GM21381 (cell line): ENCODE results near the gene ZCCHC18.
"Not testable (repeated sequence)": the region's sequence is repeated elsewhere in the genome, so short reads cannot be mapped to it uniquely, and the experiment has no call there.

Source experiments
- ATAC-seq: cut with Tn5 transposase; IDR thresholded peaks from one replicate; pipeline ENCODE4 v1.9.1; 2021; ENCODE audit warnings: mild to moderate bottlenecking, moderate library complexity; ENCODE audit not compliant: unreplicated experiment

ZCCHC18 gene

DNA sequence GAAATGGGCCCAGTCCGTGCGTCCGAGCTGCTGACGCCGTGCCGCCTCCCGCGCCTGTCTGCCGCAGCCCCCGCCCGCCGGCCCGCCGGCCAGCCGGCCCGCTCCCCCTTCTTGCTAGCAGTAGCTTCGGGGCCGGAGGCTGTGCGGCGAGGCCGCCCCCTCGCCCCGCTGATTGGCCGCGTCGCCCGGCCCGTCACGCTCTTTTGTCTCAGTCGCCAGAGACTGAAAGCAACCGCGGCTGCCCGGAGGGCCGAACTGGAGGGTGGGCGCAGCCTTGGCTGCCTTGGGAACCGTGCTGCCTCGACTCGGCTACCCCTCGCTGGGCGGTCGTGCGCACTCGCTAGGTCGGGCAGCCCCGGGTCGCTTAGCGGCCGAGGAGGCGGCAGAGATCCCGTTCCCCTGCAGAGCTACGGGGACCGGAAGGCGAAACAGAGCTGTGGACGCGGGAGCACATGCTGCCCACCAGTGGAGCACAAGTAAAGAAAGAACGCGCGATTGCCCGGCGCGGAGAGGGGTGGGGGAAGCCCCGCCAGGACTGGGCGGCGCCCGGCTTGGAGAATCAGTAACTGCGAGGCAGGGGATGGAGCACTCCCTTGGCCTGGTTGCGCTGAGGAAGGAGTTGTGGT is at the start of gene ZCCHC18:
ZCCHC18 (plus strand) TSS at position 198 of the 626 bp plus-strand sequence. CDS start 1,589 bp downstream, outside the sequence.
- ATAC-seq: peak; percentile 72

DNA sequence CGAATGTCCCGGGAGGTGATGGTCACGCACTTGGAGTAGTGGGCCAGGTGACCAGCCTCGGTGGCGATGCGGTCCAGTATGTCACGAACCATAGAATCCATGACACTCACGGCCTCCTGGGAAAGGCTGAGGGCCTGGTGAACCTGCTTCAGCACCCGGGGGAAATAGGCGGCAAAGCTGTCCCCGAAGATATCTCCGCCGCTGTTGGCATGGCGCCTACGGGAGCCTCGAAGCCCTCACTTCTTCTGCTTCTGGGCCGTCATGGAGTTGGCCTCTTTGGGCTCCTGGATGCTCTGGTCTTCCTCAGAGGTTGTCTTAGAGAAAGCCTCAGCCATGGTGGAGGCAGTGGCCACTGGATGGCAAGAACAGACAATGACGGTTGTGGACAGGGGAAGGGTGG is 49.7 kb upstream of the ZCCHC18 start:
- not testable (repeated sequence) for ATAC-seq

DNA sequence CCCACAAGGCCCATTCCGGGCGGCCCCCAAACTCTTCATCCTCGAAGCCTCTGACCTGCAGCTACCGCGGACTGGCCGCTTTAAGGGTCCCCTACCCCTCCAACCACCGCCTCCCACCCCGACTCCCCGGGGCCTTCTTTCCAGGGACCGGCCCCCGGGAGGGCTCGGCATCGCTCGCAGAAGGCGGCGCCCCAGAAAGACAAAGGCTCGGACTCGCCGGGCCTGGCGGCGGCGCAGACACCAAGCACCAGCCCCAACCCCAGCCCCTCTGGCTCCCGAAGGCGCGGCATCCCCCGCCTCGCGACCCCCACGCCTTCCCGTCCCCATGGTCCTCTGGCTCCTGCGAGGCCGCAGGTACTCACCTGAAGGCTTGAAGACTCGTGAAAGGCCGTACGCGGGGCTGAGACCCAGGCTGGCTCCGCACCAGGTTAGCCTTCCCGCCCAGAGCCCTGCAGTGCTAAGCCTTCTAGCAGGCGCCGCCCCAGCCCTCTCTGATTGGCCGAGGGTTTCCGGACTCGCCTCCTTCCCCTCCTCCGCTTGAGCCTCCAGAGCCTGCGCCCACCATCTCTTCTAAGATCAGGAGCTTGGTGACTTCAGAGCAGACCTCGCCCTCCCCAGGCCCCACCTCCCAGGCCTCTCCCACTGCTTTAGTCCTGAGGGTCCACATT is 36.4 kb upstream of the ZCCHC18 start, which contains the start of gene TMSB15C:
TMSB15C (minus strand) TSS at position 459 of the 668 bp plus-strand sequence.
- ATAC-seq: peak; percentile 99

DNA sequence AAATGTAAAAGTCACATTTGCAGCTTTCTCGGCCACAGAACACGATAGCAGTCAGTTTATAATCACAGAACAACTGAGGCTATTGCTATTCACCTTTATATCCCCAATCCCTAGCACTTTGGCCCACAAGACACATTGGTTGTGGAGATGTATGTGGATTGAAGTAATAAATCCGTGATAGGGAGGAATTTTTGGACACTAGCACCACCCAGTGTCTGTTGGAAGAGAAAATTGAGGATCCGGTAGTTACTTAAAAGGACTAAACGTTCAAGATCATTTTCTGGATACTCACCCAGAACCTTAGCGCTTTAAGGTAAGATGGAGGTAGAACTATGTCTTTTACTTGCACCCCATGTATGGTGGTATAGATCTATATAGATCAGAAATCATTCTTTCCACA is 34.5 kb upstream of the ZCCHC18 start:
- ATAC-seq: not testable (repeated sequence)

DNA sequence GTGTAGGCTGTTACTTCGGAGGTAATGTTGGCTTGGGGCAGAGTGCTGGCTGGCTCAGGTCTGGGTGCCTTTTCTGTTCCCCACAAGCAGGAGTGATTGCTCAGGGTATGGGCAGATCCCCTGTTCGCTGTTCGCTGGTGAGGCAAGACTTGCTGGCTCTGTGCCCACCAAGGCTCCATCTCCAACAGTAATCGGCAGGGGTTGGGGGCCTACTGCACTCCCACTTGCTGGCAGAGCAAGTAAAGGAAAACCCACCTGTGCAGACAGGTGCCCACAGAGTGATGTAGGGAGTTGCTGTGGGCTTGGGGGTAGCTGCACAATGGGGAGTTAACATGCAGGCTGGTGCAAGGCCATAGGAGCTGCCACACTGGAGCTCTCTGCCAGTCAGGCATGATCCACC is 28.3 kb upstream of the ZCCHC18 start:
- no peak for ATAC-seq

GRCh38 chrX:104084534-104085277 is 27.6 kb upstream of the ZCCHC18 start:
- no peak for ATAC-seq

- ATAC-seq: no peak
Observed at GRCh38 chrX:104085477-104085876, 26.8 kb upstream of the ZCCHC18 start.

DNA sequence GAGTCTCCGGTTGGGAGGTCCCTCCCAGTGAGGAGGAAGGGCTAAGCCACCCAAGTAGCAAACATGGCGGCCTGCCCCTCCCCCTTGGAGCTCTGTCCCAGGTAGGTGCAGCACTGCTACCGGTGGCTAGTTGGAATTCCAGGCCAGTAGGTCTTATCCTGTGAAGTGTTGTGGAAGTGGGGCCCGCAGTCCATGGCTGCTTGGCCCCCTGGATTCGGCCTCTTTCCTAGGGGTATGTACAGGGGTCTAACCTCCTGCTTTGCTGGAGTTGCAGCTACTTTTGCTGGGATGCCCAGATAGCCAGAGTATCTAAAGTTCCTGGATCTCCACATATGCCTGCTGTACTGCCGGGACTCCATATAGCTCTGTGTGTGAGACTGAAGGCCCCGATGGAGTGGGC is 26.4 kb upstream of the ZCCHC18 start:
- ATAC-seq: no peak

GRCh38 chrX:104098151-104098808 is 14.0 kb upstream of the ZCCHC18 start:
- peak; percentile 71 for ATAC-seq

DNA sequence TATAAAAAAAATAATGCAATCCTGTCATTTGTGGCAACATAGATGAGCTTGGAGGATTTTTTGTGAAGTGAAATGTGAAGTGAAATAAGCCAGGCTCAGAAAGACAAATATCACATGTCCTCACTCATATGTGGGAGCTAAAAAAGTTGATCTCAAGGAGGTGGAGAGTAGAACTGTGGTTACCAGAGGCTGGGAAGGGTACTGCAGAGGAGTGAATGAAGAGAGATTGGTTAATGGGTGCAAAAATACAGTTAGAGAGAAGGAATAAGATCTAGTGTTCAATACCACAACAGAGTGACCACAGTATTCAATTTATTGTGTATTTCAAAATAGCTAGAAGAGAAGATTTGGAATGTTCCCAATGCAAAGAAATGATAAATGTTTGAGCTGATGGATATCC is 13.4 kb upstream of the ZCCHC18 start:
- no peak for ATAC-seq

DNA sequence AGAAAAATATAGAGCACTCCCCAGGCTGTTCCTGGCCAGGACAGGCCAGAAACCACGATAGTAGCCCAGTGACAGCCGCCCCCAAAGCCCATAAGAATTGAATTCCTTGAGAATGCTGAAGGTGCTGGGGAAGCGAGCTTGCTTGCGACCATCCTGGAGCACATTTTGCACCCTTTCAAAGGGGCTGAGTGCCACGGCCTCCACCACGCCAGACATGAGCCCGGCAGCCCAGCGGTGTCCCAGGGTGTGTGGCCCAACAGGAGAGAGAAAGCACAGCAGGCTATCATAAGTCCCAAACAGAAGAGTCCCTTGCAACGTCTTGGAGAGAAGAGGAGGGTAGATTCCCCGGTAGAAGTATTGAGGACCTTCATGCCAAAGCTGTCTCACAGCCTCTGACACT is 7.6 kb upstream of the ZCCHC18 start:
- ATAC-seq: no peak

- no peak for ATAC-seq
Observed at GRCh38 chrX:104105330-104106262, 6.7 kb upstream of the ZCCHC18 start.

DNA sequence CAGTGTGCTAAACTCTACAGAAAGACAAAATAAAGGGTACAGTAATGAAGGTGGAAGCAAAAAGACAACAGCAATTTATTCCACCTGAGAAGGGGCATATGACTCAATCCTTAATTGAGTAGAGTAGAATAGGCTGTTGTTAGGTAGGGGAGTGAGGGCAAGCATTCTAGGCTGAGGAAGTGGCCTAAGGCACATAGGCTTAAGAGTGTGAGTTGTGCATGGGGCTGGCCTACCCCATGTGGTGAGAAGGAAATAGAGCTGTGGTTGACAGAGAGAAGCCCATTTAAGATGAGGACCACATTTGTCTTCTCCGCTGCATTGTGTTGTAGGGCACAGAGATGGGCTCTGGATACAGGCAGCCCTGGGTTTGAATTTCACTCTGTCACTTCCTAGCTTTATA is 3.4 kb upstream of the ZCCHC18 start:
- no peak for ATAC-seq

GRCh38 chrX:104110491-104111240 is 1.7 kb upstream of the ZCCHC18 start:
- ATAC-seq: peak; percentile 38

- ATAC-seq: peak; percentile 45
Observed at GRCh38 chrX:104113222-104113965, 1.1 kb downstream of the ZCCHC18 start.

GRCh38 chrX:104117759-104118158 is 5.4 kb downstream of the ZCCHC18 start:
- no peak for ATAC-seq

GRCh38 chrX:104118765-104119164 is 6.4 kb downstream of the ZCCHC18 start:
- no peak for ATAC-seq

DNA sequence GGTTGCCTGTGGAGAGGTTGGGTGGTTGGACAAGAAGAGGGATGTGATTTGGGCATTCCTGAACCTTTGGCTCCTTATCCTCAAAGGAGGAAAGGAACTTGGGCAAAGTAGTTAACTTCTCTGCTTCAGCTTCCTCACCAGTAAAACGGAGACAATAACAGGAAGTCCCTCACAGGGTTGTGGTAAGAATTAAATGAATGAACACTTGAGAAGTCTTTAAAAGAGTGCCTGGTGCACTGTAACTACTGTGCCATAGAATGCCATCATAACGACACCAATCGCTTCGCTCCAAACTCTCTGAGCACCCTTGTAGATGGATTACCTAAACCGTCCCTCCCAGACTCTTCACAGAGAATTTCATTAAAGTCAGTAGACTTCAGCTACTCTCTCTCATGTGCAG is 10.5 kb downstream of the ZCCHC18 start:
- ATAC-seq: peak; percentile 72

DNA sequence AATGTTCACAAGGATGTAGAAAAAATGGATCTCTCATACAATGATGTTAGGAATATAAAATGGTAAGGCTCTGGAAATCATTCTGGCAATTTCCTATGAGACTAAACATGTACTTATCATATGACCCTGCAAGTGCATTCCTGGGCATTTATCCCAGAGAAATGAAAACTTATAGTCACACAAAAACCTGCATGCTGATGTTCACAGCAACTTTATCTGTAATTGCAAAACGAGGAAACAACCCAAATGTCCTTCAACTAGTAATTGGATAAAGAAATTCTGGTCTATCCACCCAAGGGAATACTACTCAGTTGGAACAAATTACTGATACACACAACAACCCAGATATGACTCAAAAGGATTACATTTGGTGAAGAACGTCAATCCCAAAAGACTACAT is 14.5 kb downstream of the ZCCHC18 start:
- ATAC-seq: no peak
